Measurements from ENCODE around the gene UNC13B.

Gene UNC13B

GRCh38 chr9:35349287-35349990 lies 187.6 kb downstream of the UNC13B start:
- Histone ChIP-seq H3K4me1 (ENCODE audit: control insufficient read depth, insufficient read depth, low read length) (no peaks in the 10 kb centered on the region), H3K36me3 (ENCODE audit: control insufficient read depth, insufficient read depth, low read length) (no peaks in the 10 kb centered on the region), H3K4me3 (ENCODE audit: low read depth, low read length) (no peak overlapping the region), H3K27me3 (ENCODE audit: control insufficient read depth, insufficient read depth, low read length) (no peaks in the 10 kb centered on the region), H3K9ac (ENCODE audit: low read depth, low read length) (no peak overlapping the region), H3K9me3 (ENCODE audit: control insufficient read depth, insufficient read depth, low read length) (no peaks in the 10 kb centered on the region)

DNA sequence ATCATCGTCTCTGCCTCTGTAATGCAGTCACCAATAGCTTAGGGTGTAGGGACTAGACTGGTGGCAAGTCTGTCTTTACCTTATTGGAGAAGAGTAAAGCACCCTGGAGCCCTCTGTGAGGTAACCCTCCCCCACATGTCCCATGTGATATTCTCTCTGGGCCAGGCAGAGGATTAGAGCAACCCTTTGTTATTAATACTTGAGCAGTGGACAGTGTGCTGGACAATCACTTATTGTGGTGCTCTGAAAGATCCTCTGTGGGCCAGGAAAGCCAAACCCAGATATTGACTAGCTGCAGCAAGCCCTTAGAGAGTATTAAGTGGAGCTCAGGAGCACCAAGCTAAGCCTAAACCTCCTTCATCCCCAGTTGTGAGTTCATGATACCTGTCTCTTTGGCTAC lies 188.4 kb downstream of the UNC13B start:
- H3K4me3 ChIP-seq (ENCODE audit: low read depth, low read length), result no peak overlapping the region
- H3K4me1 ChIP-seq (ENCODE audit: control insufficient read depth, insufficient read depth, low read length), result no peaks in the 10 kb centered on the region
- no peaks in the 10 kb centered on the region for H3K36me3 ChIP-seq (ENCODE audit: control insufficient read depth, insufficient read depth, low read length)
- H3K9ac ChIP-seq (ENCODE audit: low read depth, low read length), result no peak overlapping the region
- H3K27me3 ChIP-seq (ENCODE audit: control insufficient read depth, insufficient read depth, low read length), result no peaks in the 10 kb centered on the region
- H3K9me3 ChIP-seq (ENCODE audit: control insufficient read depth, insufficient read depth, low read length), result no peaks in the 10 kb centered on the region

DNA sequence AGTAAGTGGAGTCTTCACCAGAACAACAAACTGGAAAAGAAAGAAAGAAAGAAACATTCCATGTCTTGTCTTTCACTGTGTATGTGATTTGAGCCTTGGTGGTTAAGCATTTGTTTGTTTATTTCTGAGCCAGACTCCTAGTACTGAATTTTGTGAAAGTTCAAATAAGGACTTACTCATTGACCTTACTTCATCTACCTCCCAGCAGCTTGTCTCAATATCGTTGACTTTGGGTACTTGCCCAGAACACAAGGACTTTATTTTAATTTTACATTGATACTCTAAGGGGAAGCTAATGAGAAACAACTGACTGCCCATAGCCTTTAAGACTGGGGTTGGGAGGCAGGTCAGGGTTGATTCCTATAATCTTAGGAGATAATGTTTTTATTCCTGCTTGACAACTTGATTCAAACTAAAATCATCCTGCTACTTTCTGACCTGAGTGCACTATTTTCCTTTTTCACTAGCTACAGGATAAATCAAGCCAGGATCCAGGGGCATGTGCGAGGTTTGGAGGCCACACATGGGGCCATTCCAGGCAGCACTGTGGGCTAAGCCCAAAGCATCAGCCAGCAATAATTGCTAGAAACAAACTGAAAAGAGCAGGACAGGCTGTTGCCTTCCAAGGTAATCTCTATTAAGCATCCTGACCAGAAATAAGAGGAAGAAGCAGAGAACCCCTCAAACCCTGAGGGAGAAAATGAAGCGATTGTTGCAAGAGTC lies 189.2 kb downstream of the UNC13B start:
- H3K9me3 ChIP-seq (ENCODE audit: control insufficient read depth, insufficient read depth, low read length), result no peaks in the 10 kb centered on the region
- no peaks in the 10 kb centered on the region for H3K27me3 ChIP-seq (ENCODE audit: control insufficient read depth, insufficient read depth, low read length)
- no peak overlapping the region for H3K4me3 ChIP-seq (ENCODE audit: low read depth, low read length)
- no peaks in the 10 kb centered on the region for H3K4me1 ChIP-seq (ENCODE audit: control insufficient read depth, insufficient read depth, low read length)
- no peak overlapping the region for H3K9ac ChIP-seq (ENCODE audit: low read depth, low read length)
- H3K36me3 ChIP-seq (ENCODE audit: control insufficient read depth, insufficient read depth, low read length), result no peaks in the 10 kb centered on the region

DNA sequence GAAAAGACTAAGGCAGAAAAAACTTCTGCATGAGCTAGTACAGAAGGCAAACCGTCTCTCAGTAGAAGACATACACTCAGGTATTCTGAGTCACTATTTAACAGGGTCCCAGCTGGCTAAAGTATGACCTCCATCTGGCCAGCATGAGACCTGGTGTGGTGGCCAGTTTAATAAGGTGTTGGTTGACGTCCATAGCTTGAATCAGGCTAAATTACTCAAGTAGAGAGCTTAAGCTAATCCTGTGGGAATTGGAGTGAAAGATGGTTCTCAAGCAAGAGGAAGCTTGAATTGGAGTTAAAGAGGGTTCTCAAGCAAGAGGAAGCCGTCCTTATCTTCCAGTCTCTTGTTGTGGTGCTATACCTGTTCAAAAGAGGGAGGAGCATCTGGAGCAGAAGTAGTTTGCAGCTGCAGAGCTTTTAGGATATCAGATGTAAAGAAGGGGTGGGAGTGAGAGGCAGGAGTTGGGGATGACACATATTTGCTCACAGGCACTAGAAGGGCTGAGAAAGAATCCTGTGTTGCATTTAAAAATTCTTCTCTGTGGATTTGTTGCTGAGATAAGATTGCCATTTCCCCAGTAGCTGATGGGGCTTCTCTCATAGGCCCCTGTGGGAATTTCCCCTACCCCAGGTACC lies 192.0 kb downstream of the UNC13B start:
- Histone ChIP-seq H3K4me3 (ENCODE audit: low read depth, low read length) (no peak overlapping the region), H3K9ac (ENCODE audit: low read depth, low read length) (no peak overlapping the region)

GRCh38 chr9:35355939-35356338 lies 194.1 kb downstream of the UNC13B start:
- Histone ChIP-seq H3K4me3 (ENCODE audit: low read depth, low read length) (no peak overlapping the region), H3K9ac (ENCODE audit: low read depth, low read length) (no peak overlapping the region), H3K36me3 (ENCODE audit: control insufficient read depth, insufficient read depth, low read length) (no peaks in the 10 kb centered on the region), H3K9me3 (ENCODE audit: control insufficient read depth, insufficient read depth, low read length) (no peaks in the 10 kb centered on the region), H3K4me1 (ENCODE audit: control insufficient read depth, insufficient read depth, low read length) (no peaks in the 10 kb centered on the region), H3K27me3 (ENCODE audit: control insufficient read depth, insufficient read depth, low read length) (no peaks in the 10 kb centered on the region)

More for the DNA sequence above, 192.0 kb downstream of the UNC13B start:
- Histone ChIP-seq H3K4me1 (ENCODE audit: control insufficient read depth, insufficient read depth, low read length) (no peaks in the 10 kb centered on the region), H3K36me3 (ENCODE audit: control insufficient read depth, insufficient read depth, low read length) (no peaks in the 10 kb centered on the region), H3K9me3 (ENCODE audit: control insufficient read depth, insufficient read depth, low read length) (no peaks in the 10 kb centered on the region), H3K27me3 (ENCODE audit: control insufficient read depth, insufficient read depth, low read length) (no peaks in the 10 kb centered on the region)

DNA sequence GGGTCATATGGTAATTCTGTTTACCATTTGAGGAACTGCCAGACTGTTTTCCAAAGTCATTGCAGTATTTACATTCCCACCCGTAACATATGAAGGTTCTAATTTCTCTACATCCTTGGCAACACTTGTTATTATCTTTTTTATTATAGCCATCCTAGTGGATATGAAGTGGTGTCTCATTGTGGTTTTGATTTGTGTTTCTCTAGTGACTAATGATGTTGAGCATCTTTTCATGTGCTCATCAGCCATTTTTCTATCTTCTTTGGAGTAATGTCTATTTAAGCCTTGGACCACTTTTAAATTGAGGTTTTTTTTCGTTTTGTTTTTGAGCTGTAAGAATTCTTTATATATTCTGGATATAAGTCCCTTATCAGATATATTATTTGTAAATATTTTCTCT lies 195.3 kb downstream of the UNC13B start:
- Histone ChIP-seq H3K9me3 (ENCODE audit: control insufficient read depth, insufficient read depth, low read length) (no peaks in the 10 kb centered on the region), H3K27me3 (ENCODE audit: control insufficient read depth, insufficient read depth, low read length) (no peaks in the 10 kb centered on the region), H3K36me3 (ENCODE audit: control insufficient read depth, insufficient read depth, low read length) (no peaks in the 10 kb centered on the region), H3K4me1 (ENCODE audit: control insufficient read depth, insufficient read depth, low read length) (no peaks in the 10 kb centered on the region), H3K9ac (ENCODE audit: low read depth, low read length) (no peak overlapping the region), H3K4me3 (ENCODE audit: low read depth, low read length) (no peak overlapping the region)

DNA sequence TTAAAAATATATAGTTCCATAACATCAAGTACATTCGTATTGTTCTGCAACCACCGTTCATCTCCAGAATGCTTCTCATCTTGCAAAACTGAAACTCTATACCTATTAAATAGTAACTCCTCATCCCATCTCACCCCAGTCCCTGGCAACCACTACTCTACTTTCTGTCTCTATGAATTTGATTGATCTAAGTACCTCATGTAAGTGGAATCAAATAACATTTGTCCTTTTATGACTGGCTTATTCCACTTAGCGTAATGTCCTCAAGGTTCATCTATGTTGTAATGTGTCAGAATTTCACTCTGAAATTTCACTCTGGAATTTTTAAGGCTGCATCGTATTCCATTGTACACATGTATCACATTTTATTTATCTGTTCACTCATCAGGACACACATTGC lies 196.0 kb downstream of the UNC13B start:
- no peaks in the 10 kb centered on the region for H3K27me3 ChIP-seq (ENCODE audit: control insufficient read depth, insufficient read depth, low read length)
- H3K4me1 ChIP-seq (ENCODE audit: control insufficient read depth, insufficient read depth, low read length), result no peaks in the 10 kb centered on the region
- H3K9me3 ChIP-seq (ENCODE audit: control insufficient read depth, insufficient read depth, low read length), result no peaks in the 10 kb centered on the region
- H3K9ac ChIP-seq (ENCODE audit: low read depth, low read length), result no peak overlapping the region
- no peak overlapping the region for H3K4me3 ChIP-seq (ENCODE audit: low read depth, low read length)
- H3K36me3 ChIP-seq (ENCODE audit: control insufficient read depth, insufficient read depth, low read length), result no peaks in the 10 kb centered on the region

- Histone ChIP-seq H3K4me1 (ENCODE audit: control insufficient read depth, insufficient read depth, low read length) (no peaks in the 10 kb centered on the region), H3K9me3 (ENCODE audit: control insufficient read depth, insufficient read depth, low read length) (no peaks in the 10 kb centered on the region), H3K9ac (ENCODE audit: low read depth, low read length) (no peak overlapping the region), H3K4me3 (ENCODE audit: low read depth, low read length) (no peak overlapping the region), H3K27me3 (ENCODE audit: control insufficient read depth, insufficient read depth, low read length) (no peaks in the 10 kb centered on the region), H3K36me3 (ENCODE audit: control insufficient read depth, insufficient read depth, low read length) (no peaks in the 10 kb centered on the region)
Measured at GRCh38 chr9:35364817-35365585, 203.2 kb downstream of the UNC13B start.

DNA sequence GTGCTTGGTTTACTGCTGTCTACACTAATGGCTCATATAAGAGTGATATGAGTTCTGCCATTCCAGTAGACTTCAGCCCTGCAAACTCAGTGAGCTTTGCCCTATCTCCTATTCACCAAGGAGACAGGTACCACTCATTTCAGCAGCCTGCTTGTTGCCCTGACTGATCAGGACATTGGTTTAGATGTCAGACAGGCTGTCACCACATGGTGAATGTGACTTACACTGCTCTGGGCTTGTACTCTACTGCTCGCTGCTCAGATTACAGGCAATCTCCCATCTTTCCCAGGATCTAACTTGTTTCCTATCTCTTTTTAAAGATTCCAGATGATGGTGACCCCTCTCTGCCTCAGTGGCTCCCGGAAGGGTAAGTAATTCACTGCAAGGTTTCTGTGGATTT lies 204.8 kb downstream of the UNC13B start:
- Histone ChIP-seq H3K4me3 (ENCODE audit: low read depth, low read length) (no peak overlapping the region), H3K9ac (ENCODE audit: low read depth, low read length) (no peak overlapping the region), H3K27me3 (ENCODE audit: control insufficient read depth, insufficient read depth, low read length) (no peaks in the 10 kb centered on the region), H3K36me3 (ENCODE audit: control insufficient read depth, insufficient read depth, low read length) (no peaks in the 10 kb centered on the region), H3K4me1 (ENCODE audit: control insufficient read depth, insufficient read depth, low read length) (no peaks in the 10 kb centered on the region), H3K9me3 (ENCODE audit: control insufficient read depth, insufficient read depth, low read length) (no peaks in the 10 kb centered on the region)

- Histone ChIP-seq H3K4me1 (ENCODE audit: control insufficient read depth, insufficient read depth, low read length) (no peaks in the 10 kb centered on the region), H3K27me3 (ENCODE audit: control insufficient read depth, insufficient read depth, low read length) (no peaks in the 10 kb centered on the region), H3K36me3 (ENCODE audit: control insufficient read depth, insufficient read depth, low read length) (no peaks in the 10 kb centered on the region), H3K9me3 (ENCODE audit: control insufficient read depth, insufficient read depth, low read length) (no peaks in the 10 kb centered on the region), H3K9ac (ENCODE audit: low read depth, low read length) (no peak overlapping the region), H3K4me3 (ENCODE audit: low read depth, low read length) (no peak overlapping the region)
Measured at GRCh38 chr9:35367451-35367850, 205.6 kb downstream of the UNC13B start.

DNA sequence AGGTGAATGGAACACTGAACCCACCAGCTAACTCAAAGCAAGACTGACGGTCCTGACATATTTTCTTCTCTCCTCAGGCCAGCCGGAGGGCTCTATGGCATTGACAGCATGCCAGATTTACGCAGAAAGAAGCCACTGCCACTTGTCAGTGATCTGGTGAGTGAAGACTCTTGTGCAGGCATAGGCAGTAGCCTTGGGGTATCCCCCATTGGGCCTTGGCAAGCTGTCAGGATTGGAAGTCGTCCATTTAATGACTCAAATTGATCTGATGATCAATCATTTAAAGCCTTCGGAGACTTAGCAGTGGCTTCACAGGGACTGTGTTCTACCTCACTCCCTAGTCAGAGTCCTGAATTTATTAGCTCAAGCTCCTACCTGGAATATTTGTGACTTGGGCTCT lies 208.4 kb downstream of the UNC13B start:
- Histone ChIP-seq H3K9me3 (ENCODE audit: control insufficient read depth, insufficient read depth, low read length) (no peaks in the 10 kb centered on the region), H3K27me3 (ENCODE audit: control insufficient read depth, insufficient read depth, low read length) (no peaks in the 10 kb centered on the region), H3K4me1 (ENCODE audit: control insufficient read depth, insufficient read depth, low read length) (no peaks in the 10 kb centered on the region), H3K9ac (ENCODE audit: low read depth, low read length) (no peak overlapping the region), H3K36me3 (ENCODE audit: control insufficient read depth, insufficient read depth, low read length) (no peaks in the 10 kb centered on the region), H3K4me3 (ENCODE audit: low read depth, low read length) (no peak overlapping the region)
